ENCODE data around the gene DOCK3.

Gene DOCK3

DNA sequence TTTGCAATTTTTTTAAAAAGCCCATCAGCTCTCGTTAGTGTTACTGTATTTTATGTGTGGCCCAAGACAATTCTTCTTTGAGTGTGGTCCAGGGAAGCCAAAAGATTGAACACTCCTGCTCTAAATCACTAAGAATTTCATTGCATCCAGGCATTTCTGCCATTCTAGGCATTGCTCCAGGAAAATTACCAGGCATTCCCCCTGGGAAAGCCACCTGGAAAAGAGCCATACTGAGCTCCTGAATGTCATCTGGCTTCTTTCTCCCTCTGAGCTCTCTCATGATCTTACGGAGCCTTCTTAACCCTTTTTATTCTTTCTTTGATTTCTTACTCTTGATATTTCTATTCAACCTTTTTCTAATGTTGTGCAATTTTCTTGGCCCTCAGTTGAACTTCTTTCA lies 202.2 kb downstream of the DOCK3 start:
- no peak for TF ChIP-seq FOXP2 (optimal IDR thresholded peaks at IDR 0.05; ENCODE audit: borderline replicate concordance, extremely low read depth, extremely low read length, insufficient read depth)
- no peak for TF ChIP-seq SIN3A (IDR thresholded peaks at IDR 0.05; ENCODE audit: borderline replicate concordance, insufficient read depth, low read length)
- TF ChIP-seq, protein P1, sequence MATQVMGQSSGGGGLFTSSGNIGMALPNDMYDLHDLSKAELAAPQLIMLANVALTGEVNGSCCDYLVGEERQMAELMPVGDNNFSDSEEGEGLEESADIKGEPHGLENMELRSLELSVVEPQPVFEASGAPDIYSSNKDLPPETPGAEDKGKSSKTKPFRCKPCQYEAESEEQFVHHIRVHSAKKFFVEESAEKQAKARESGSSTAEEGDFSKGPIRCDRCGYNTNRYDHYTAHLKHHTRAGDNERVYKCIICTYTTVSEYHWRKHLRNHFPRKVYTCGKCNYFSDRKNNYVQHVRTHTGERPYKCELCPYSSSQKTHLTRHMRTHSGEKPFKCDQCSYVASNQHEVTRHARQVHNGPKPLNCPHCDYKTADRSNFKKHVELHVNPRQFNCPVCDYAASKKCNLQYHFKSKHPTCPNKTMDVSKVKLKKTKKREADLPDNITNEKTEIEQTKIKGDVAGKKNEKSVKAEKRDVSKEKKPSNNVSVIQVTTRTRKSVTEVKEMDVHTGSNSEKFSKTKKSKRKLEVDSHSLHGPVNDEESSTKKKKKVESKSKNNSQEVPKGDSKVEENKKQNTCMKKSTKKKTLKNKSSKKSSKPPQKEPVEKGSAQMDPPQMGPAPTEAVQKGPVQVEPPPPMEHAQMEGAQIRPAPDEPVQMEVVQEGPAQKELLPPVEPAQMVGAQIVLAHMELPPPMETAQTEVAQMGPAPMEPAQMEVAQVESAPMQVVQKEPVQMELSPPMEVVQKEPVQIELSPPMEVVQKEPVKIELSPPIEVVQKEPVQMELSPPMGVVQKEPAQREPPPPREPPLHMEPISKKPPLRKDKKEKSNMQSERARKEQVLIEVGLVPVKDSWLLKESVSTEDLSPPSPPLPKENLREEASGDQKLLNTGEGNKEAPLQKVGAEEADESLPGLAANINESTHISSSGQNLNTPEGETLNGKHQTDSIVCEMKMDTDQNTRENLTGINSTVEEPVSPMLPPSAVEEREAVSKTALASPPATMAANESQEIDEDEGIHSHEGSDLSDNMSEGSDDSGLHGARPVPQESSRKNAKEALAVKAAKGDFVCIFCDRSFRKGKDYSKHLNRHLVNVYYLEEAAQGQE (IDR thresholded peaks at IDR 0.05; ENCODE audit: insufficient read depth in 1 of 2, low read depth in 2 of 2, low read length in 2 of 2), result no peak
- no peak for TF ChIP-seq TAF1 (IDR thresholded peaks at IDR 0.05; ENCODE audit: borderline replicate concordance, insufficient read depth, low read length)
- no peak for TF ChIP-seq POLR2AphosphoS5 (IDR thresholded peaks at IDR 0.05; ENCODE audit: low read depth, low read length)

DNA sequence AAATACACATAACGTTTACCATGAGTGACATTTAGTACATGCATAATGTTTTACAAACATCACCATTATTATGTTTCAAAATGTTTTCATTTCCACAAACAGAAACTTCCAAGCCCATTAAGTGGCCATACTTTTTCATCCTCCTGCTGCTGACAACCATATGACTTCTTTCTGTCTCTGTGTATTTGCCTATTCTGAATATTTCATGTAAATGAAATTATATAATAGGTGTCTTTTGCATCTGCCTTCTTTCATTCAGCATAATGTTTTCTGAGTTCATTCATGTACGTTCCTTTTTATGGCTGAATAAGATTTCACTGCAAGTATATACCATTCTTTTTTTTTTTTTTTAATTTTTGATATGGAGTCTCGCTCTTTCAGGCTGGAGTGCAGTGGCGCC lies 209.0 kb downstream of the DOCK3 start:
- no peak for TF ChIP-seq POLR2AphosphoS5 (IDR thresholded peaks at IDR 0.05; ENCODE audit: low read depth, low read length)
- TF ChIP-seq FOXP2 (optimal IDR thresholded peaks at IDR 0.05; ENCODE audit: borderline replicate concordance, extremely low read depth, extremely low read length, insufficient read depth), result no peak
- TF ChIP-seq, protein P1 (IDR thresholded peaks at IDR 0.05; ENCODE audit: insufficient read depth in 1 of 2, low read depth in 2 of 2, low read length in 2 of 2), result no peak
- no peak for TF ChIP-seq SIN3A (IDR thresholded peaks at IDR 0.05; ENCODE audit: borderline replicate concordance, insufficient read depth, low read length)
- TF ChIP-seq TAF1 (IDR thresholded peaks at IDR 0.05; ENCODE audit: borderline replicate concordance, insufficient read depth, low read length), result no peak

DNA sequence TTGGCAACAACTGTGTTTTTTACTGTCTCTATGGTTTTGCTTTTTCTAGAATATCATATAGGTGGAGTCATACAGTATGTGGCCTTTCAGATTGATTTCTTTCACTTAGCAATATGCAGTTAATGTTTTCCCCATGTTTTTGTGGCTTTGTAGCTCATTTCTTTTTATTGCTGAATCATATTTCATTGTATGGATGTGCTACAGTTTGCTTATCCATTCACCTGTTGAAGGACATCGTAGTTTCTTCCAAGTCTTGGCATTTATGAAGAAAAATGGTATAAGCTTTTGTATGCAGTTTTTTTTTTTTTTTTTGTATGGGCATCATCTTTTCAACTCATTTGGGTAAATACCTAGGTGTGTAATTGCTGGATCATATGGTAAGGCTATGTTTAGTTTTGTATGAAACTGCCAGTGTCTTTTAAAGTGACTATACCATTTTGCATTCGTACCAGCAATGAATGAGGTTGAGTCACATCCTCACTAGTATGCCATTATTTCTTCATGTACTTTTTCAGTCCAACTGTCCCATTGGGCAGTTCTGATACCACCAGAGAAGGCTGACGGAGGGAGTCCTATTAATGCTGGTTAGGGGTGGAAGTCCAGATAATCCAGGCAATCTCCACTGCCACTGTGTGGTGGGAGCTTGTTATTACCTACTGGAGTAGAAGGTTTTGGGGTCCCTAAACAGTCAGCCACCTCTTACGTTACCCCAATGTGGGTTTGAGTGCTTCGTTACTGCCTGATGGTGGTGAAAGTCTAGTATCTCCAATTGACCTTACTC lies 210.5 kb downstream of the DOCK3 start:
- TF ChIP-seq FOXP2 (optimal IDR thresholded peaks at IDR 0.05; ENCODE audit: borderline replicate concordance, extremely low read depth, extremely low read length, insufficient read depth) (no peak), POLR2AphosphoS5 (IDR thresholded peaks at IDR 0.05; ENCODE audit: low read depth, low read length) (no peak), TAF1 (IDR thresholded peaks at IDR 0.05; ENCODE audit: borderline replicate concordance, insufficient read depth, low read length) (no peak), SIN3A (IDR thresholded peaks at IDR 0.05; ENCODE audit: borderline replicate concordance, insufficient read depth, low read length) (no peak)
- TF ChIP-seq, protein P1 (IDR thresholded peaks at IDR 0.05; ENCODE audit: insufficient read depth in 1 of 2, low read depth in 2 of 2, low read length in 2 of 2), result no peak

DNA sequence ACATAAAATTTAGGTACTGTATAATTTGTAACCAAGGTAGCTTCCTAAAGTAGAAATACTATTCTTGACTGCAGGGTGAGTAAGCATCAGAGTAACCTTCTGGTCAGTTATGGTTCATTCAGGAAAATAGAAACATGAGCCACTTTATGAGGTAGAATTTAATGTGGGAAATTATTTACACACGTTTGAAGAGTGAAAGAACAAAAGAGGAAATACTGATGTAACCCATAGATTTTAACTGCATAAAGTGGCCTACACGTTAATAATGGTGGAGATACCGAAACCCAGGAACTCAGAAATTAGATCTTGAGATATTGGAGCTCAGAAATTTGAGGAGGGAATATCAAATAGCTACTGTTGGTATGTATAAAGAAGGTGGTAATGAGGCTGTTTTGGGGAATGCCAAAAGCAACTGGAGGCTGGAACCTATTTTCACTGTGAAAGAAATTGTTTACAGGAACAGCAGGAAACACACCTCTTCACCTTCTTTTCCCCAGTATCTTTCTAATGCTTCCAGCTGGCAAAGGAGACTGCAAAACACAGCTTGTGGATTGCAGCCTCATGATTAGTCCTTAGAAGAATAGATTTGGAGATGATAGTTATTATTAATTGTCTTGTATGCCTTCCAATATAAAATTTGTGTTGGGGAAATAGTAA lies 216.1 kb downstream of the DOCK3 start:
- TF ChIP-seq SIN3A (IDR thresholded peaks at IDR 0.05; ENCODE audit: borderline replicate concordance, insufficient read depth, low read length), result no peak
- TF ChIP-seq POLR2AphosphoS5 (IDR thresholded peaks at IDR 0.05; ENCODE audit: low read depth, low read length), result no peak
- no peak for TF ChIP-seq FOXP2 (optimal IDR thresholded peaks at IDR 0.05; ENCODE audit: borderline replicate concordance, extremely low read depth, extremely low read length, insufficient read depth)
- TF ChIP-seq, protein P1 (IDR thresholded peaks at IDR 0.05; ENCODE audit: insufficient read depth in 1 of 2, low read depth in 2 of 2, low read length in 2 of 2), result no peak

Data from PFSK-1 (cell line).